HEK293 (cell line): ENCODE results near the gene PMS1.

ENCODE experiments used
- GLI4 ChIP-seq: fragments of 450-650 bp; formaldehyde crosslinking; IDR thresholded peaks from 2 replicates; pipeline ENCODE4 v1.5.1; 2016; ENCODE audit warnings: missing biosample characterization, missing genetic modification characterization
- ZNF701 ChIP-seq: fragments of 450-650 bp; formaldehyde crosslinking; IDR thresholded peaks from 2 replicates; pipeline ENCODE4 v1.5.1; 2016; ENCODE audit warnings: missing biosample characterization, missing genetic modification characterization
- TF ChIP-seq, protein P1 (sequence below): fragments of 450-650 bp; formaldehyde crosslinking; IDR thresholded peaks from 2 replicates; pipeline ENCODE4 v1.5.1; 2016; ENCODE audit warnings: missing biosample characterization, missing genetic modification characterization
- TF ChIP-seq, protein P2 (sequence below): fragments of 450-650 bp; formaldehyde crosslinking; IDR thresholded peaks from 2 replicates; pipeline ENCODE4 v1.5.1; 2017; ENCODE audit warnings: missing biosample characterization, missing genetic modification characterization

DNA sequence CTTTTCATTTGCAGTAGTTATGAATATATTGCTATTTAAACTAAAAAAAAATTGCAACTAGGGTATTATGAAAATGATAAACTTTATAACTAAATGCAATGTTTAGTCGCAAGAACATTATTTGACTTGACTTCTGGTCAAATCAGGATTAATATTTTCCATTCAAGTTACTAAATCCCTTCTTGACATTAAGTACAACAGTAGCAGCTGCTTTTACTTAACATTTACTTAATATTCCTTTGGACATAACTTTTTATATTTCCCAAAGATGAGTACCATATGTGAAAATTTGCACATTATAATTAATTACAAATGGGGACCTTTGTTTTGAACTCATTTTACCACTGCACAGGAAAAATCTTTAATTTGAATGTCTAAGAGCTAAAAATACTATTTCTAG, 74.0 kb downstream of the PMS1 start:
- TF ChIP-seq, protein P1, sequence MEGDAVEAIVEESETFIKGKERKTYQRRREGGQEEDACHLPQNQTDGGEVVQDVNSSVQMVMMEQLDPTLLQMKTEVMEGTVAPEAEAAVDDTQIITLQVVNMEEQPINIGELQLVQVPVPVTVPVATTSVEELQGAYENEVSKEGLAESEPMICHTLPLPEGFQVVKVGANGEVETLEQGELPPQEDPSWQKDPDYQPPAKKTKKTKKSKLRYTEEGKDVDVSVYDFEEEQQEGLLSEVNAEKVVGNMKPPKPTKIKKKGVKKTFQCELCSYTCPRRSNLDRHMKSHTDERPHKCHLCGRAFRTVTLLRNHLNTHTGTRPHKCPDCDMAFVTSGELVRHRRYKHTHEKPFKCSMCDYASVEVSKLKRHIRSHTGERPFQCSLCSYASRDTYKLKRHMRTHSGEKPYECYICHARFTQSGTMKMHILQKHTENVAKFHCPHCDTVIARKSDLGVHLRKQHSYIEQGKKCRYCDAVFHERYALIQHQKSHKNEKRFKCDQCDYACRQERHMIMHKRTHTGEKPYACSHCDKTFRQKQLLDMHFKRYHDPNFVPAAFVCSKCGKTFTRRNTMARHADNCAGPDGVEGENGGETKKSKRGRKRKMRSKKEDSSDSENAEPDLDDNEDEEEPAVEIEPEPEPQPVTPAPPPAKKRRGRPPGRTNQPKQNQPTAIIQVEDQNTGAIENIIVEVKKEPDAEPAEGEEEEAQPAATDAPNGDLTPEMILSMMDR (tag by site-specific recombination): no peak
- TF ChIP-seq GLI4 (tag by site-specific recombination) (no peak), ZNF701 (tag by site-specific recombination) (no peak)
- TF ChIP-seq, protein P2, sequence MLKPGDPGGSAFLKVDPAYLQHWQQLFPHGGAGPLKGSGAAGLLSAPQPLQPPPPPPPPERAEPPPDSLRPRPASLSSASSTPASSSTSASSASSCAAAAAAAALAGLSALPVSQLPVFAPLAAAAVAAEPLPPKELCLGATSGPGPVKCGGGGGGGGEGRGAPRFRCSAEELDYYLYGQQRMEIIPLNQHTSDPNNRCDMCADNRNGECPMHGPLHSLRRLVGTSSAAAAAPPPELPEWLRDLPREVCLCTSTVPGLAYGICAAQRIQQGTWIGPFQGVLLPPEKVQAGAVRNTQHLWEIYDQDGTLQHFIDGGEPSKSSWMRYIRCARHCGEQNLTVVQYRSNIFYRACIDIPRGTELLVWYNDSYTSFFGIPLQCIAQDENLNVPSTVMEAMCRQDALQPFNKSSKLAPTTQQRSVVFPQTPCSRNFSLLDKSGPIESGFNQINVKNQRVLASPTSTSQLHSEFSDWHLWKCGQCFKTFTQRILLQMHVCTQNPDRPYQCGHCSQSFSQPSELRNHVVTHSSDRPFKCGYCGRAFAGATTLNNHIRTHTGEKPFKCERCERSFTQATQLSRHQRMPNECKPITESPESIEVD (tag by site-specific recombination): no peak
